GM23338 (cell line): ENCODE measurements around the gene PACS2. TPM values are rescaled to one million over a fixed set of nuclear protein-coding genes. Genes with fewer than 3 reads are reported as not detected.

Experiments used
- ATAC-seq: fragments of 200-7000 bp; cut with Tn5 transposase; 3 replicates; pipeline ENCODE4 v1.9.1; 2020
- DNase-seq: peaks from one replicate; pipeline ENCODE4 v3.0.0-alpha.2; 2015; ENCODE audit warnings: low spot score
- H2AFZ ChIP-seq: fragments of 200-600 bp; sonication (generic); 2 replicates; pipeline ENCODE4 v1.8.0; 2016; ENCODE audit warnings: antibody characterized with exemption, mild to moderate bottlenecking, moderate library complexity
- H3F3A ChIP-seq: fragments of 200-600 bp; sonication (generic); replicated peaks from 2 replicates; pipeline ENCODE4 v1.8.0; 2017; ENCODE audit warnings: antibody characterized with exemption, mixed run types, low read depth
- H3K27ac ChIP-seq: fragments of 200-600 bp; sonication (generic); 2 replicates; pipeline ENCODE4 v1.6.1; 2016; ENCODE audit warnings: low read depth
- H3K27me3 ChIP-seq: fragments of 200-600 bp; sonication (generic); 2 replicates; pipeline ENCODE4 v1.8.0; 2016; ENCODE audit warnings: mild to moderate bottlenecking, mixed run types, moderate library complexity; ENCODE audit not compliant: insufficient read depth
- H3K36me3 ChIP-seq: fragments of 200-600 bp; sonication (generic); 2 replicates; pipeline ENCODE4 v1.8.0; 2016; ENCODE audit warnings: mild to moderate bottlenecking; ENCODE audit not compliant: insufficient read depth
- H3K4me1 ChIP-seq: fragments of 200-600 bp; sonication (generic); 2 replicates; pipeline ENCODE4 v1.8.0; 2016; ENCODE audit warnings: mild to moderate bottlenecking, moderate library complexity; ENCODE audit not compliant: insufficient read depth
- H3K4me2 ChIP-seq: fragments of 200-600 bp; sonication (generic); 2 replicates; pipeline ENCODE4 v1.7.1; 2017; ENCODE audit warnings: mixed run types
- H3K4me3 ChIP-seq: fragments of 200-600 bp; sonication (generic); 2 replicates; pipeline ENCODE4 v1.6.1; 2016; ENCODE audit warnings: mixed run types
- H3K79me2 ChIP-seq: fragments of 200-600 bp; sonication (generic); replicated peaks from 2 replicates; pipeline ENCODE4 v1.8.0; 2017; ENCODE audit warnings: mild to moderate bottlenecking; ENCODE audit not compliant: insufficient read depth
- H3K9me2 ChIP-seq: fragments of 200-600 bp; sonication (generic); 2 replicates; pipeline ENCODE4 v1.8.0; 2017; ENCODE audit not compliant: insufficient read depth
- H4K20me1 ChIP-seq: fragments of 200-600 bp; sonication (generic); replicated peaks from 2 replicates; pipeline ENCODE4 v1.8.0; 2017; ENCODE audit warnings: mild to moderate bottlenecking; ENCODE audit not compliant: insufficient read depth
- H3K27ac Mint-ChIP-seq: 2 replicates; pipeline ENCODE4 v1.8.0; 2020; ENCODE audit warnings: inconsistent platforms, mild to moderate bottlenecking, moderate library complexity, mixed read lengths
- H3K27me3 Mint-ChIP-seq: 3 replicates; pipeline ENCODE4 v1.8.0; 2022; ENCODE audit warnings: low read depth, mild to moderate bottlenecking, moderate library complexity, mixed read lengths, inconsistent platforms; ENCODE audit not compliant: insufficient read depth, poor library complexity
- H3K36me3 Mint-ChIP-seq: 3 replicates; pipeline ENCODE4 v1.8.0; 2021; ENCODE audit warnings: low read depth, mild to moderate bottlenecking, inconsistent platforms, moderate library complexity, mixed read lengths
- H3K4me1 Mint-ChIP-seq: 3 replicates; pipeline ENCODE4 v1.8.0; 2020; ENCODE audit warnings: mild to moderate bottlenecking, inconsistent platforms, mixed read lengths
- H3K4me3 Mint-ChIP-seq: 3 replicates; pipeline ENCODE4 v1.8.0; 2021; ENCODE audit warnings: moderate library complexity, mild to moderate bottlenecking, inconsistent platforms, mixed read lengths
- H3K9me3 Mint-ChIP-seq: 3 replicates; pipeline ENCODE4 v1.8.0; 2020; ENCODE audit warnings: moderate library complexity, mild to moderate bottlenecking, inconsistent platforms, mixed read lengths
- polyA plus RNA-seq: library from polyadenylated mRNA; unstranded; fragments of >200 nt; fragmentation: Nextera tagmentation; extraction: Ambion mirVana; gene quantifications from 2 replicates; pipeline ENCODE4 v1.2.1, GENCODE V29; 2016
- total RNA-seq: library from RNA; depleted of rRNA; stranded (reverse); fragments of >200 nt; shearing (Covaris generic); gene quantifications from 2 replicates; pipeline ENCODE4 v1.2.3, GENCODE V29; 2014
- TF ChIP-seq, protein P1 (sequence below): IDR thresholded peaks from one replicate; pipeline ENCODE4 v1.6.1; 2018; ENCODE audit warnings: antibody characterized with exemption; ENCODE audit not compliant: unreplicated experiment
- TF ChIP-seq, protein P2 (sequence below), 2 experiments: fragments of 200-600 bp in 1 of 2; sonication (generic) in 1 of 2; conservative IDR thresholded peaks; 2 replicates each; pipeline versions ENCODE4 v1.5.1 to v1.6.1; 2016 to 2017; ENCODE audit warnings: antibody characterized with exemption in 2 of 2, low read depth in 2 of 2, mild to moderate bottlenecking in 2 of 2, moderate library complexity in 1 of 2
- TF ChIP-seq, protein P3 (sequence below): fragments of 250-450 bp; sonication (Bioruptor Pico); IDR thresholded peaks from 2 replicates; pipeline ENCODE4 v1.5.0; 2020; ENCODE audit warnings: mild to moderate bottlenecking, moderate library complexity

Gene PACS2
- total and polyA plus RNA-seq, 2 experiments from 2014 or later: 22.5 to 79.0 TPM

DNA sequence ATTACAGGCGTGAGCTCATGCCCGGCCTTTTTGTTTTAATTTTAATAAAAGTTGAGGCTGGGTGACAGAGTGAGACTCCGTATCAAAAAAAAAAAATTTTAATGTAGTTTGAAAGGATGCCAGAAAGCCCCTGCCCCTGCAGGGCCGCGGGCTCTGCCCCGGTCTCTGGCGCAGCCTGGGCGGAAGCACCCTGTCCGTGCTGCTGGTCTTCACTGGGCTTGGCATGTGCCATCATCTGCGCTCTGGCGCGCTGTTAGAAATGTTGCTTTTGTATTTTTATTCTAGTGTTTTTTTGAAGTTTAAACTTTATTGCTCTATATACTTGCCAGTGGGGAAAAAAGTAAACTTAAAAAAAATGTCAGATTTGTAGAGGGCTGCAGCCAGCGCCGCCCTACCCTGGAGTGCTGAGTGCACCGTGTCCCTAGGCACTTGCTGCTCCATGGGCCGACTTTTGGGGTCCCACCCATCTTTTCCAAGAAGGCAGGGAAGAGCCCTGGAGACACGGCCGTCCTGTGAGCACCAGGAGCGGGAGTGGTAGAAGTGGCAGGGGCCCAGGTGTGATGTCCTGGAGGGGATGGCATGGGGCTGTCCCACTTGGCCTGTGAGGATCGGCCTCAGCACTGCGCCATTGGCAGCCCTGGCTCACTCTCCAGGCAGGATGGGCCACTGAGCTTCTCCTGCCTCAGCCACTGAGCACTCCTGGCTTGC lies 109.1 kb downstream of the PACS2 start (continued):
- TF ChIP-seq, protein P1, sequence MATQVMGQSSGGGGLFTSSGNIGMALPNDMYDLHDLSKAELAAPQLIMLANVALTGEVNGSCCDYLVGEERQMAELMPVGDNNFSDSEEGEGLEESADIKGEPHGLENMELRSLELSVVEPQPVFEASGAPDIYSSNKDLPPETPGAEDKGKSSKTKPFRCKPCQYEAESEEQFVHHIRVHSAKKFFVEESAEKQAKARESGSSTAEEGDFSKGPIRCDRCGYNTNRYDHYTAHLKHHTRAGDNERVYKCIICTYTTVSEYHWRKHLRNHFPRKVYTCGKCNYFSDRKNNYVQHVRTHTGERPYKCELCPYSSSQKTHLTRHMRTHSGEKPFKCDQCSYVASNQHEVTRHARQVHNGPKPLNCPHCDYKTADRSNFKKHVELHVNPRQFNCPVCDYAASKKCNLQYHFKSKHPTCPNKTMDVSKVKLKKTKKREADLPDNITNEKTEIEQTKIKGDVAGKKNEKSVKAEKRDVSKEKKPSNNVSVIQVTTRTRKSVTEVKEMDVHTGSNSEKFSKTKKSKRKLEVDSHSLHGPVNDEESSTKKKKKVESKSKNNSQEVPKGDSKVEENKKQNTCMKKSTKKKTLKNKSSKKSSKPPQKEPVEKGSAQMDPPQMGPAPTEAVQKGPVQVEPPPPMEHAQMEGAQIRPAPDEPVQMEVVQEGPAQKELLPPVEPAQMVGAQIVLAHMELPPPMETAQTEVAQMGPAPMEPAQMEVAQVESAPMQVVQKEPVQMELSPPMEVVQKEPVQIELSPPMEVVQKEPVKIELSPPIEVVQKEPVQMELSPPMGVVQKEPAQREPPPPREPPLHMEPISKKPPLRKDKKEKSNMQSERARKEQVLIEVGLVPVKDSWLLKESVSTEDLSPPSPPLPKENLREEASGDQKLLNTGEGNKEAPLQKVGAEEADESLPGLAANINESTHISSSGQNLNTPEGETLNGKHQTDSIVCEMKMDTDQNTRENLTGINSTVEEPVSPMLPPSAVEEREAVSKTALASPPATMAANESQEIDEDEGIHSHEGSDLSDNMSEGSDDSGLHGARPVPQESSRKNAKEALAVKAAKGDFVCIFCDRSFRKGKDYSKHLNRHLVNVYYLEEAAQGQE: no peak
- TF ChIP-seq, protein P2, sequence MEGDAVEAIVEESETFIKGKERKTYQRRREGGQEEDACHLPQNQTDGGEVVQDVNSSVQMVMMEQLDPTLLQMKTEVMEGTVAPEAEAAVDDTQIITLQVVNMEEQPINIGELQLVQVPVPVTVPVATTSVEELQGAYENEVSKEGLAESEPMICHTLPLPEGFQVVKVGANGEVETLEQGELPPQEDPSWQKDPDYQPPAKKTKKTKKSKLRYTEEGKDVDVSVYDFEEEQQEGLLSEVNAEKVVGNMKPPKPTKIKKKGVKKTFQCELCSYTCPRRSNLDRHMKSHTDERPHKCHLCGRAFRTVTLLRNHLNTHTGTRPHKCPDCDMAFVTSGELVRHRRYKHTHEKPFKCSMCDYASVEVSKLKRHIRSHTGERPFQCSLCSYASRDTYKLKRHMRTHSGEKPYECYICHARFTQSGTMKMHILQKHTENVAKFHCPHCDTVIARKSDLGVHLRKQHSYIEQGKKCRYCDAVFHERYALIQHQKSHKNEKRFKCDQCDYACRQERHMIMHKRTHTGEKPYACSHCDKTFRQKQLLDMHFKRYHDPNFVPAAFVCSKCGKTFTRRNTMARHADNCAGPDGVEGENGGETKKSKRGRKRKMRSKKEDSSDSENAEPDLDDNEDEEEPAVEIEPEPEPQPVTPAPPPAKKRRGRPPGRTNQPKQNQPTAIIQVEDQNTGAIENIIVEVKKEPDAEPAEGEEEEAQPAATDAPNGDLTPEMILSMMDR (conservative IDR thresholded peaks at IDR 0.05; ENCODE audit: low read depth in 2 of 2): no peak

DNA sequence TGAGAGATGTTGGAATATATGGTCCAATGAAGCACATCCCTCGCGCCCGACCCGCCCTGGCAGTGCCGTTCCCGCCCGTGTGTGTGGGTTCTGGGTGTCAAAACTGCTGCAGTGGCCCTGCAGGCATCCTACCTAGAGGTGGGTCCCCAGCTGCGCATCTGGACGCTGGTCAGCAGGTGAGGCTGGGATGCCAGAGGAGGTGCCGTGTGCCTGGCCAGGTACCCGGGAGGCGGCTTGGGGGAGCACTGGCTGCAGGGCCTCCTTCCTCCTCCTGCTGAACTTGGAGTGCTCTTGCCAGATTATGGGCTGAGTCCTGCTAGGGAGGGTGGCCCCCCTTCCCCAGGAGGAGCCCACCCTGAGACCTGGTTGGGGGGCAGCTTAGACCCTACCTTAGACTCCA lies 110.3 kb downstream of the PACS2 start:
- no peak overlapping the region for H3K27ac Mint-ChIP-seq
- H3K36me3 Mint-ChIP-seq: peaks cover 41% of the 10 kb centered on the region
- no peaks in the 10 kb centered on the region; the same call in 2 of the 3 replicates for H3K9me3 Mint-ChIP-seq
- peaks cover 9% of the 10 kb centered on the region for H3K27me3 Mint-ChIP-seq
- ATAC-seq (no peak), DNase-seq (no peak)
- Histone ChIP-seq H3K36me3 (no peaks in the 10 kb centered on the region), H2AFZ (no peak overlapping the region), H3K79me2 (peaks cover 94% of the 10 kb centered on the region), H3K27me3 (no peaks in the 10 kb centered on the region), H3K27ac (no peak overlapping the region), H3F3A (no peaks in the 10 kb centered on the region), H3K4me2 (no peak overlapping the region), H4K20me1 (peaks cover 61% of the 10 kb centered on the region), H3K9me2 (no peaks in the 10 kb centered on the region), H3K4me3 (no peak overlapping the region), H3K4me1 (peaks cover 11% of the 10 kb centered on the region)
- TF ChIP-seq, protein P3, sequence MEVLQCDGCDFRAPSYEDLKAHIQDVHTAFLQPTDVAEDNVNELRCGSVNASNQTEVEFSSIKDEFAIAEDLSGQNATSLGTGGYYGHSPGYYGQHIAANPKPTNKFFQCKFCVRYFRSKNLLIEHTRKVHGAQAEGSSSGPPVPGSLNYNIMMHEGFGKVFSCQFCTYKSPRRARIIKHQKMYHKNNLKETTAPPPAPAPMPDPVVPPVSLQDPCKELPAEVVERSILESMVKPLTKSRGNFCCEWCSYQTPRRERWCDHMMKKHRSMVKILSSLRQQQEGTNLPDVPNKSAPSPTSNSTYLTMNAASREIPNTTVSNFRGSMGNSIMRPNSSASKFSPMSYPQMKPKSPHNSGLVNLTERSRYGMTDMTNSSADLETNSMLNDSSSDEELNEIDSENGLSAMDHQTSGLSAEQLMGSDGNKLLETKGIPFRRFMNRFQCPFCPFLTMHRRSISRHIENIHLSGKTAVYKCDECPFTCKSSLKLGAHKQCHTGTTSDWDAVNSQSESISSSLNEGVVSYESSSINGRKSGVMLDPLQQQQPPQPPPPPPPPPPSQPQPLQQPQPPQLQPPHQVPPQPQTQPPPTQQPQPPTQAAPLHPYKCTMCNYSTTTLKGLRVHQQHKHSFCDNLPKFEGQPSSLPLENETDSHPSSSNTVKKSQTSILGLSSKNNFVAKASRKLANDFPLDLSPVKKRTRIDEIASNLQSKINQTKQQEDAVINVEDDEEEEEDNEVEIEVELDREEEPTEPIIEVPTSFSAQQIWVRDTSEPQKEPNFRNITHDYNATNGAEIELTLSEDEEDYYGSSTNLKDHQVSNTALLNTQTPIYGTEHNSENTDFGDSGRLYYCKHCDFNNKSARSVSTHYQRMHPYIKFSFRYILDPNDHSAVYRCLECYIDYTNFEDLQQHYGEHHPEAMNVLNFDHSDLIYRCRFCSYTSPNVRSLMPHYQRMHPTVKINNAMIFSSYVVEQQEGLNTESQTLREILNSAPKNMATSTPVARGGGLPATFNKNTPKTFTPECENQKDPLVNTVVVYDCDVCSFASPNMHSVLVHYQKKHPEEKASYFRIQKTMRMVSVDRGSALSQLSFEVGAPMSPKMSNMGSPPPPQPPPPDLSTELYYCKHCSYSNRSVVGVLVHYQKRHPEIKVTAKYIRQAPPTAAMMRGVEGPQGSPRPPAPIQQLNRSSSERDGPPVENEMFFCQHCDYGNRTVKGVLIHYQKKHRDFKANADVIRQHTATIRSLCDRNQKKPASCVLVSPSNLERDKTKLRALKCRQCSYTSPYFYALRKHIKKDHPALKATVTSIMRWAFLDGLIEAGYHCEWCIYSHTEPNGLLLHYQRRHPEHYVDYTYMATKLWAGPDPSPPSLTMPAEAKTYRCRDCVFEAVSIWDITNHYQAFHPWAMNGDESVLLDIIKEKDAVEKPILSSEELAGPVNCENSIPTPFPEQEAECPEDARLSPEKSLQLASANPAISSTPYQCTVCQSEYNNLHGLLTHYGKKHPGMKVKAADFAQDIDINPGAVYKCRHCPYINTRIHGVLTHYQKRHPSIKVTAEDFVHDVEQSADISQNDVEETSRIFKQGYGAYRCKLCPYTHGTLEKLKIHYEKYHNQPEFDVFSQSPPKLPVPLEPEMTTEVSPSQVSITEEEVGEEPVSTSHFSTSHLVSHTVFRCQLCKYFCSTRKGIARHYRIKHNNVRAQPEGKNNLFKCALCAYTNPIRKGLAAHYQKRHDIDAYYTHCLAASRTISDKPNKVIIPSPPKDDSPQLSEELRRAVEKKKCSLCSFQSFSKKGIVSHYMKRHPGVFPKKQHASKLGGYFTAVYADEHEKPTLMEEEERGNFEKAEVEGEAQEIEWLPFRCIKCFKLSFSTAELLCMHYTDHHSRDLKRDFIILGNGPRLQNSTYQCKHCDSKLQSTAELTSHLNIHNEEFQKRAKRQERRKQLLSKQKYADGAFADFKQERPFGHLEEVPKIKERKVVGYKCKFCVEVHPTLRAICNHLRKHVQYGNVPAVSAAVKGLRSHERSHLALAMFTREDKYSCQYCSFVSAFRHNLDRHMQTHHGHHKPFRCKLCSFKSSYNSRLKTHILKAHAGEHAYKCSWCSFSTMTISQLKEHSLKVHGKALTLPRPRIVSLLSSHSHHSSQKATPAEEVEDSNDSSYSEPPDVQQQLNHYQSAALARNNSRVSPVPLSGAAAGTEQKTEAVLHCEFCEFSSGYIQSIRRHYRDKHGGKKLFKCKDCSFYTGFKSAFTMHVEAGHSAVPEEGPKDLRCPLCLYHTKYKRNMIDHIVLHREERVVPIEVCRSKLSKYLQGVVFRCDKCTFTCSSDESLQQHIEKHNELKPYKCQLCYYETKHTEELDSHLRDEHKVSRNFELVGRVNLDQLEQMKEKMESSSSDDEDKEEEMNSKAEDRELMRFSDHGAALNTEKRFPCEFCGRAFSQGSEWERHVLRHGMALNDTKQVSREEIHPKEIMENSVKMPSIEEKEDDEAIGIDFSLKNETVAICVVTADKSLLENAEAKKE (CRISPR knock-in tag): no peak
- peaks cover 11% of the 10 kb centered on the region for H3K4me1 Mint-ChIP-seq
- H3K4me3 Mint-ChIP-seq: no peak overlapping the region
